PC-3 (cell line): ENCODE data around the gene C1orf185. TPM values are rescaled to one million over a fixed set of nuclear protein-coding genes. Genes with fewer than 3 reads are reported as not detected.

Experiments used
- ATAC-seq: fragments of 200-7000 bp; cut with Tn5 transposase; 2 replicates; pipeline ENCODE4 v1.9.1; 2020; ENCODE audit warnings: mild to moderate bottlenecking, moderate library complexity
- BruUV-seq: library from RNA; stranded (reverse); fragments of 400-500 nt; replicated peaks from 2 replicates; lab custom pipeline; 2021; lab: Mats Ljungman, UMichigan
- CTCF ChIA-PET: fragments of 300-600 bp; sonication (Branson Sonifier 250); formaldehyde crosslinking; loops from one replicate; lab custom pipeline; 2022; ENCODE audit warnings: antibody characterized with exemption; lab: Charles Lee
- POLR2A ChIA-PET: fragments of 300-600 bp; sonication (Branson Sonifier 250); formaldehyde crosslinking; loops from one replicate; lab custom pipeline; 2022; ENCODE audit warnings: antibody characterized with exemption; ENCODE audit not compliant: unreplicated experiment; lab: Charles Lee
- DNase-seq: peaks from one replicate; pipeline ENCODE4 v3.0.0-alpha.2; 2015
- H2AFZ ChIP-seq: fragments of 300-600 bp; sonication (generic); 2 replicates; pipeline ENCODE4 v1.6.0; 2016; ENCODE audit warnings: antibody characterized with exemption, low read length
- H3F3A ChIP-seq: fragments of 300-600 bp; sonication (generic); one replicate; pipeline ENCODE4 v1.6.0; 2017; ENCODE audit warnings: antibody characterized with exemption, low read length, control low read depth, mild to moderate bottlenecking; ENCODE audit not compliant: unreplicated experiment
- H3K27ac ChIP-seq: fragments of 300-600 bp; sonication (generic); 2 replicates; pipeline ENCODE4 v1.5.1; 2016; ENCODE audit warnings: mild to moderate bottlenecking, low read length
- H3K27me3 ChIP-seq: fragments of 300-600 bp; sonication (generic); 2 replicates; pipeline ENCODE4 v1.6.1; 2016; ENCODE audit warnings: low read length, mixed read lengths
- H3K36me3 ChIP-seq: fragments of 300-600 bp; sonication (generic); 2 replicates; pipeline ENCODE4 v1.6.1; 2016; ENCODE audit warnings: low read depth, mixed run types, low read length, mixed read lengths
- H3K4me1 ChIP-seq: fragments of 300-600 bp; sonication (generic); 2 replicates; pipeline ENCODE4 v1.5.1; 2016; ENCODE audit warnings: low read length; ENCODE audit not compliant: insufficient read depth
- H3K4me2 ChIP-seq: fragments of 300-600 bp; sonication (generic); 2 replicates; pipeline ENCODE4 v1.6.0; 2016; ENCODE audit warnings: low read length
- H3K4me3 ChIP-seq: fragments of 300-600 bp; sonication (generic); 2 replicates; pipeline ENCODE4 v1.5.1; 2016; ENCODE audit warnings: mild to moderate bottlenecking, low read length, mixed read lengths
- H3K79me2 ChIP-seq: fragments of 300-600 bp; sonication (generic); 2 replicates; pipeline ENCODE4 v1.6.1; 2017; ENCODE audit warnings: low read length, mixed read lengths
- H3K9ac ChIP-seq: fragments of 300-600 bp; sonication (generic); 2 replicates; pipeline ENCODE4 v1.6.0; 2016; ENCODE audit warnings: mild to moderate bottlenecking, low read length
- H3K9me2 ChIP-seq: fragments of 300-600 bp; sonication (generic); replicated peaks from 2 replicates; pipeline ENCODE4 v1.6.1; 2016; ENCODE audit warnings: mixed run types, low read length, mixed read lengths
- H3K9me3 ChIP-seq: fragments of 300-600 bp; sonication (generic); 2 replicates; pipeline ENCODE4 v1.6.1; 2016; ENCODE audit warnings: low read length, mixed read lengths
- H4K20me1 ChIP-seq: fragments of 300-600 bp; sonication (generic); 2 replicates; pipeline ENCODE4 v1.6.1; 2016; ENCODE audit warnings: low read length, mixed read lengths
- EZH2 ChIP-seq: fragments of 300-600 bp; sonication (generic); IDR thresholded peaks from one replicate; pipeline ENCODE4 v1.6.1; 2017; ENCODE audit warnings: antibody characterized with exemption, mild to moderate bottlenecking, low read length; ENCODE audit not compliant: unreplicated experiment
- EZH2phosphoT487 ChIP-seq: fragments of 300-600 bp; sonication (generic); IDR thresholded peaks from 2 replicates; pipeline ENCODE4 v1.6.1; 2018; ENCODE audit warnings: mild to moderate bottlenecking, antibody characterized with exemption, low read length, borderline replicate concordance
- intact Hi-C: fragments of 100-400 bp; cut with micrococcal nuclease; formaldehyde crosslinking; loops from 2 replicates; pipeline ENCODE4 v1.9.0; 2023
- total RNA-seq: library from RNA; depleted of rRNA; stranded (reverse); fragments of >200 nt; gene quantifications from 2 replicates; pipeline ENCODE4 v1.2.3, GENCODE V29; 2014
- TF ChIP-seq, protein P1 (sequence below): fragments of 300-600 bp; sonication (generic); conservative IDR thresholded peaks from 2 replicates; pipeline ENCODE4 v1.5.1; 2017; ENCODE audit warnings: antibody characterized with exemption, low read depth, mild to moderate bottlenecking, low read length

C1orf185 gene
- total RNA-seq, 1 experiment from 2014 or later: not detected

DNA sequence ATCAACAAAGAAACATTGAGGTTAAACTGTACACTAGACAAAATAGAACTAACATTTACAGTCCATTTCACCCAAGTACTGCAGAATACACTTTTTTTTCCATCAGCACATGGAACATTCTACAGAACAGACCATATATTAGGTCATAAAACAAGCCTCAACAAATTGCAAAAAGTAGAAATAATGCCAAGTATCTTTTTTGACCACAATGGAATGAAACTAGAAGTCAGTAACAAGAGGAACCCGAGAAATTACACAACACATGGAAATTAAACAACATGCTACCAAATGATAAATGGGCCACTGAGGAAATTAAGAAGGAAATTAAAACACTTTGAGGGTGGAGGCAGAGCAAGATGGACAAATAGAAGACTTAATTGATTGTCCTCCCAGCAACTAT is 8.4 kb upstream of the C1orf185 start:
- Histone ChIP-seq H3K4me3 (no peak overlapping the region), H3F3A (no peaks in the 10 kb centered on the region), H2AFZ (no peak overlapping the region), H3K27ac (no peak overlapping the region), H3K27me3 (no peaks in the 10 kb centered on the region), H3K9me2 (no peaks in the 10 kb centered on the region), H3K9me3 (no peaks in the 10 kb centered on the region), H4K20me1 (no peaks in the 10 kb centered on the region), H3K36me3 (no peaks in the 10 kb centered on the region), H3K9ac (no peak overlapping the region), H3K79me2 (no peaks in the 10 kb centered on the region), H3K4me2 (no peak overlapping the region), H3K4me1 (no peaks in the 10 kb centered on the region)
- intact Hi-C loops: loop anchor here (2.0 kb wide), 1 partner anchor 77 kb away; no protein-coding TSS in a partner anchor
- no TSS peak for BruUV-seq
- CTCF ChIA-PET: no interaction called here
- no peak for ATAC-seq
- POLR2A ChIA-PET: no interaction called here
- TF ChIP-seq EZH2: no peak
- no peak for TF ChIP-seq EZH2phosphoT487
- TF ChIP-seq, protein P1, sequence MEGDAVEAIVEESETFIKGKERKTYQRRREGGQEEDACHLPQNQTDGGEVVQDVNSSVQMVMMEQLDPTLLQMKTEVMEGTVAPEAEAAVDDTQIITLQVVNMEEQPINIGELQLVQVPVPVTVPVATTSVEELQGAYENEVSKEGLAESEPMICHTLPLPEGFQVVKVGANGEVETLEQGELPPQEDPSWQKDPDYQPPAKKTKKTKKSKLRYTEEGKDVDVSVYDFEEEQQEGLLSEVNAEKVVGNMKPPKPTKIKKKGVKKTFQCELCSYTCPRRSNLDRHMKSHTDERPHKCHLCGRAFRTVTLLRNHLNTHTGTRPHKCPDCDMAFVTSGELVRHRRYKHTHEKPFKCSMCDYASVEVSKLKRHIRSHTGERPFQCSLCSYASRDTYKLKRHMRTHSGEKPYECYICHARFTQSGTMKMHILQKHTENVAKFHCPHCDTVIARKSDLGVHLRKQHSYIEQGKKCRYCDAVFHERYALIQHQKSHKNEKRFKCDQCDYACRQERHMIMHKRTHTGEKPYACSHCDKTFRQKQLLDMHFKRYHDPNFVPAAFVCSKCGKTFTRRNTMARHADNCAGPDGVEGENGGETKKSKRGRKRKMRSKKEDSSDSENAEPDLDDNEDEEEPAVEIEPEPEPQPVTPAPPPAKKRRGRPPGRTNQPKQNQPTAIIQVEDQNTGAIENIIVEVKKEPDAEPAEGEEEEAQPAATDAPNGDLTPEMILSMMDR: no peak
- DNase-seq: no peak

DNA sequence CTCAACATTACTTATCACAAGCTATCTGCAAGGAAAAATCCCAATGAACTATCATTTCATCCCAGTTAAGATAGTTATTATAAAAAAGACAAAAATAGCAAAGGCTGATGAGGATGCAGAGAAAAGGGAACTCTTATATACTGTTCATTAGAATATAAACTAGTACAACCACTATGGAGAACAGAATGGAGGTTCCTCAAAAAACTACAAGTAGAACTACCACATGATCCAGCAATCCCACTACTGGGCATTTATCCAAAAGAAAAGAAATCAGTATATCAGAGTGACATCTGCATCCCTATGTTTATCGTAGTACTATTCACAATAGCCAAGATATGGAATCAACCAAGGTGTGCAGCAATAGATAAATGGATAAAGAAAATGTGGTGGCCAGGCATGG is 4.9 kb upstream of the C1orf185 start:
- Histone ChIP-seq H3K4me1 (no peaks in the 10 kb centered on the region), H3F3A (no peaks in the 10 kb centered on the region), H4K20me1 (no peaks in the 10 kb centered on the region), H3K36me3 (no peaks in the 10 kb centered on the region), H3K79me2 (no peaks in the 10 kb centered on the region), H3K27ac (no peak overlapping the region), H3K9ac (no peak overlapping the region), H3K4me2 (no peak overlapping the region), H3K9me2 (no peaks in the 10 kb centered on the region), H3K27me3 (no peaks in the 10 kb centered on the region), H3K9me3 (no peaks in the 10 kb centered on the region), H2AFZ (no peak overlapping the region), H3K4me3 (no peak overlapping the region)
- POLR2A ChIA-PET: no interaction called here
- intact Hi-C loops: no loop called here
- ATAC-seq (no peak), DNase-seq (no peak)
- BruUV-seq: no TSS peak
- CTCF ChIA-PET: no interaction called here
- TF ChIP-seq, protein P1: no peak
- TF ChIP-seq EZH2 (no peak), EZH2phosphoT487 (no peak)

DNA sequence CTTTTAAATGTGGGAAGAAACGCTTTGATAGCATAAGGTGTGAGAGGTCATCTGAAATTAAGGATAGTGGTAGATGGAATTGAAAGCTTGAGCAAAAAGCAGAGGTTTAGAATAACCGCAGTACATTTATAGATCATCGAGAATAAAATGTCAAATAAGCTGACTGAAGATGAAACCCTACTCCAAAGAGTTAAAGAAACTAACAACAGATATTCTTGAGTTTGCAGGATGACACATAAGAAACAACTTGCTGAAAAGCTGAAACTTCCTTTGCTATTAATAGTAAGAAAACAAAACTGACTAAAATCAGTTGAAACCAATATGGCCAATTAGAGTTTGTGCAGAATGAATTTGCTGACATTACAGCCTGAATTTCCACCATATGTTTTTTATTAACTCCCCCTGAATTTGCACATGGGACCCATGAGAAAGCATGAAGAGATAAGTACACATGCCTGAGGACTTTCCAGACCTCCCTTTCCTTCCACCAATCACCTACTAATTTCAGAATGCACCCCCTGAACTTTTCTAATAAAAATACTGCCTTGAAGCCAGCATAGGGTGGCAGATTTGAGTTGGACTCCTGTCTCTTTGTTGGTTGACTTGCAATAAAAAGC is 1.7 kb upstream of the C1orf185 start:
- intact Hi-C loops: no loop called here
- Histone ChIP-seq H3F3A (no peaks in the 10 kb centered on the region), H2AFZ (no peak overlapping the region), H4K20me1 (no peaks in the 10 kb centered on the region), H3K27me3 (no peaks in the 10 kb centered on the region), H3K9me3 (no peaks in the 10 kb centered on the region), H3K9ac (no peak overlapping the region), H3K36me3 (no peaks in the 10 kb centered on the region), H3K4me3 (no peak overlapping the region), H3K27ac (no peak overlapping the region), H3K79me2 (no peaks in the 10 kb centered on the region), H3K4me2 (no peak overlapping the region), H3K9me2 (no peaks in the 10 kb centered on the region), H3K4me1 (no peaks in the 10 kb centered on the region)
- no peak for DNase-seq
- no peak for ATAC-seq
- BruUV-seq: no TSS peak
- POLR2A ChIA-PET: no interaction called here
- CTCF ChIA-PET: no interaction called here
- TF ChIP-seq EZH2 (no peak), EZH2phosphoT487 (no peak)
- TF ChIP-seq, protein P1: no peak
